DOHH2 (cell line): Measurements from ENCODE around the gene PCED1B.

Experiments
- EZH2phosphoT487 ChIP-seq: fragments of 200-600 bp; sonication (generic); IDR thresholded peaks from 2 replicates; pipeline ENCODE4 v1.6.1; 2017; ENCODE audit warnings: borderline replicate concordance, mild to moderate bottlenecking, antibody characterized with exemption, low read length, moderate library complexity, mixed read lengths
- TF ChIP-seq, protein P1 (sequence below): fragments of 200-600 bp; sonication (generic); IDR thresholded peaks from one replicate; pipeline ENCODE4 v1.5.1; 2014; ENCODE audit warnings: antibody characterized with exemption, mild to moderate bottlenecking, low read depth, low read length; ENCODE audit not compliant: poor library complexity, severe bottlenecking

DNA sequence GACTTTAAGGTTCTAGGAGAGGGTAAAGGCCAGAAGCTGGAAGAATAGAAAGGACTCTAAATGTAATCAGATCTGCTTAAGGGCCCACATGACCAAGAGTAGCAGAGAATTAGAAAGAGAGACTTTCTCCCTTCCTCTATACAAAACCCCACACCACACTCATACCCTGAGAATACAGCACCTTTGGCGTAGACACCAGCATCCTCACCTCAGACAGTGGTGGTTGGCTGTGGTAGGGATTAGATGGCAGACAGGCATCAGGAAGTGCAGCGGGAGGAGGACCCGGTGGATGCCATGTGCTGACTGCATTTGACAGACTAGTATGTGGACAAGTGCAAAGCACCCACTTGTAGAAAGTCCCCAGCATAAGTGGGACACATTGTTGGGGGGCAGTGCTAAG lies 98.6 kb downstream of the PCED1B start:
- TF ChIP-seq, protein P1, sequence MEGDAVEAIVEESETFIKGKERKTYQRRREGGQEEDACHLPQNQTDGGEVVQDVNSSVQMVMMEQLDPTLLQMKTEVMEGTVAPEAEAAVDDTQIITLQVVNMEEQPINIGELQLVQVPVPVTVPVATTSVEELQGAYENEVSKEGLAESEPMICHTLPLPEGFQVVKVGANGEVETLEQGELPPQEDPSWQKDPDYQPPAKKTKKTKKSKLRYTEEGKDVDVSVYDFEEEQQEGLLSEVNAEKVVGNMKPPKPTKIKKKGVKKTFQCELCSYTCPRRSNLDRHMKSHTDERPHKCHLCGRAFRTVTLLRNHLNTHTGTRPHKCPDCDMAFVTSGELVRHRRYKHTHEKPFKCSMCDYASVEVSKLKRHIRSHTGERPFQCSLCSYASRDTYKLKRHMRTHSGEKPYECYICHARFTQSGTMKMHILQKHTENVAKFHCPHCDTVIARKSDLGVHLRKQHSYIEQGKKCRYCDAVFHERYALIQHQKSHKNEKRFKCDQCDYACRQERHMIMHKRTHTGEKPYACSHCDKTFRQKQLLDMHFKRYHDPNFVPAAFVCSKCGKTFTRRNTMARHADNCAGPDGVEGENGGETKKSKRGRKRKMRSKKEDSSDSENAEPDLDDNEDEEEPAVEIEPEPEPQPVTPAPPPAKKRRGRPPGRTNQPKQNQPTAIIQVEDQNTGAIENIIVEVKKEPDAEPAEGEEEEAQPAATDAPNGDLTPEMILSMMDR = no peak
- TF ChIP-seq EZH2phosphoT487 = no peak
